HG03460 (cell line): ENCODE results near the gene DNAJB2.
A peak's percentile ranks its signal among the peaks of the same experiment; 100 is the strongest.
"Not testable (repeated sequence)": the region's sequence is repeated elsewhere in the genome, so short reads cannot be mapped to it uniquely, and the experiment has no call there.

Source experiments
- ATAC-seq: cut with Tn5 transposase; IDR thresholded peaks from one replicate; pipeline ENCODE4 v1.9.1; 2021; ENCODE audit not compliant: unreplicated experiment

DNAJB2 gene

DNA sequence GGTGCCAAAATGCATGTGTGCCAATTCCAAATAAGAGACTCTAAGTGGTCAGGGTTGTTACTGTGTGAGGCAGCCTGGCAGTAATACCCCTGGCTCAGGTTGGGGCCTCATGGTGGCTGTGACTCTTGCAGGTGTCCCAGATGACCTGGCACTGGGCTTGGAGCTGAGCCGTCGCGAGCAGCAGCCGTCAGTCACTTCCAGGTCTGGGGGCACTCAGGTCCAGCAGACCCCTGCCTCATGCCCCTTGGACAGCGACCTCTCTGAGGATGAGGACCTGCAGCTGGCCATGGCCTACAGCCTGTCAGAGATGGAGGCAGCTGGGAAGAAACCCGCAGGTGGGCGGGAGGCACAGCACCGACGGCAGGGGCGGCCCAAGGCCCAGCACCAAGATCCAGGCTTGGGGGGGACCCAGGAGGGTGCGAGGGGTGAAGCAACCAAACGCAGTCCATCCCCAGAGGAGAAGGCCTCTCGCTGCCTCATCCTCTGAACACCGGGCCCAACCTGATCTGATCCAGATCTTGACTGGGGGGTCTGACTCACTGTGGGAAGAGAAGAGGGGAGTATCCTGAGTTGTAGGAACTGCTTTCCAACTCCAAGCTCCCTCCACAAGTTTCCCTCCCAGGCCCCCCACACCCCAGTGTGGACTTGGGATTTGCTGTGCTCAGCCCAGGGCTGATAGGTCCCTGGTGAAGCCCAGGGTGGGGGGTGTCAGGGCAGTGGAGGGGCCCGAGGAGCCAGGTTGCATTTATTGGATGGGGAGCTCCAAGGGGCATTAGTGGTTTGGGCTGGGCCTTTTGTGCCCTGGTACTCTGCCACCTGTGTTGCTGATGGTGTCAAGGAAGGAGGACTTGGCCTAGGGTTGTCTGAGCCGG, 5.6 kb downstream of the DNAJB2 start:
- ATAC-seq, result no peak

DNA sequence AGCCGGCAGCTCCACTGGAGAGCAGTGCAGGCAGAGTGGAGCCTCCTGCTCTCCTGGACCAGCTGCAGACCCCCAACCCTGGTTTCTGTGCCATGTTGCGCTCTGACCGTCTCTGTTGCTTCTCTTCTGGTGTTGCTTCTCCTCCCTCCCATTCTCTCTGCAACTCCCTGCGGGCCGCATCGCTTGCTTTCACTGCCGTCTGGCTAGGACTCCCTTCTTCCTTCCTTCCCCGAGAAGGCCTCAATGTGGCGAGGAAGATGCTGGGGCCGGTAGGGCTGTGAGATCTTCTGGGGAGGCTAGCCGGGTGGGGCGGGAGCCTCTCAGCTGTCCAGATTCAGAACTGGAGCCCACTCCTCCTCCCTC, 6.2 kb downstream of the DNAJB2 start:
- no peak for ATAC-seq

DNA sequence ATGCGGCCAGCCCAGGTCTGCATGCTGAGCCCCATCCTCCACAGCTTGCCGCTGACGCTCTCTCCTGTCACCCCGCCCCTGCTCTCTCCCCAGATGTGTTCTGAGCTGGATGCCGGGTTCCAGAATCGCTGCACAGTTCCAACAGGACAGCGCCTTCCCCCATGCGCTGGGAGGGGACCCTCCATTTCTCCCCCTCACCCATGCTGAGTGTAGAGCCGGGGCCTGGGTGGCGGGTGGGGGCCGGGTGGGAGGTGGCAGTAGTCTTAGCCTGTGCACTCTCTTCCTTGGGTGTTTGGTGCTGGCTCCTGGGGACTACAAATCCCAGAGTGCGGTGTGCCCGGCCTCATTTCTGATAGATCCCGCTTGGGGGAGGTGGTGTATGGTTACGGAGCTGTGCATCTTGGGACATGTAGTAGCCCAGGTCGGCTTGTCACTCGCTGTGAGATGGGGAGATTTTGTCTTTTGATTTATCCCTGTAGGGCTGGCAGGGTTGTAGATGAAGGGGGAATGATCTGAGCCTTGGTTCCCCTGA, 6.8 kb downstream of the DNAJB2 start:
- no peak for ATAC-seq

DNA sequence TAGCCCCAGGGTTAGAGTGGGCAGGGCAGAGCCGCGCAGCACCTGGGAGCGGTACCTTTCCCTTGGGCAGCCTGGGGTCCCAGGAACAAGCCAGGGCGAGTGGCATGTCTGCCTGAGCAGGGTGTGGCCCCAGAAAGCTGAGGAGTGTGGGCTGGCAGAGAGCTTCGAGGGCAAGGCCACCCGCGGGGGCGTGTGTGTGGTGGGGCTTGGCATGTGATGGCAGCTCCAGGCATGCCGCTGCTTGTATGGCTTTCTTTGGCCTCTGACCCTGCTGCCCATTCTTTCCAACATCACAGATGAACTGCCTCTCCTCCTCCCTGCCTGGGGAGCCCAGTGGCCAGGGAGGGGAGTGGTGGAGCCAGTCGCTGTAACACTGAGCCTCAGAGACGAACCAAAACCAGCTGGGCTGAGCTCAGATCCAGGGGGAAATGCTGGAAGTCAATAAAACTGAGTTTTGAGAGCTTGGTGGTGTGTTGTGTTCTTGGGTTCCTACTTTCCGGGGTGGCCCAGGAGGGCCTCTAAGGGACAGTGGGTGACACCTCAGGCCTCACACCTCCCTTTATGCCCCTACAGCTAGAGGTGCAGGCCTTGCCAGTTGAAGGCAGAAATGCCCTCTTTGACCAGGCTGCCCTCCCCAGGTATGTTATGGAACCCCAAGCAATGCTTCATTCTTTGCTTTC, 7.4 kb downstream of the DNAJB2 start:
- ATAC-seq, result no peak

DNA sequence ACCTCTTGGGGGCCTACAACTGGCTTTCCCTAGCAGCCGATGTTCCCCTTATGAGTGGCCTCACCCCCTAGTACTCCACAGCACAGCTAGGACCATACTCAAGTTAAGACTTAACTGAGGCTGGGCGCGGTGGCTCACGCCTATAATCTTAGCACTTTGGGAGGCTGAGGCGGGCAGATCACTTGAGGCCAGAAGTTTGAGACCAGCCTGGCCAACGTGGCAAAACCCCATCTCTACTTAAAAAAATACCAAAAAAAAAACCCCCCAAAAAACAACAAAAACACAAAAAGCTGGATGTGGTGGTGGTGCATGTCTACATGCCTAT, 7.9 kb downstream of the DNAJB2 start:
- not testable (repeated sequence) for ATAC-seq

DNA sequence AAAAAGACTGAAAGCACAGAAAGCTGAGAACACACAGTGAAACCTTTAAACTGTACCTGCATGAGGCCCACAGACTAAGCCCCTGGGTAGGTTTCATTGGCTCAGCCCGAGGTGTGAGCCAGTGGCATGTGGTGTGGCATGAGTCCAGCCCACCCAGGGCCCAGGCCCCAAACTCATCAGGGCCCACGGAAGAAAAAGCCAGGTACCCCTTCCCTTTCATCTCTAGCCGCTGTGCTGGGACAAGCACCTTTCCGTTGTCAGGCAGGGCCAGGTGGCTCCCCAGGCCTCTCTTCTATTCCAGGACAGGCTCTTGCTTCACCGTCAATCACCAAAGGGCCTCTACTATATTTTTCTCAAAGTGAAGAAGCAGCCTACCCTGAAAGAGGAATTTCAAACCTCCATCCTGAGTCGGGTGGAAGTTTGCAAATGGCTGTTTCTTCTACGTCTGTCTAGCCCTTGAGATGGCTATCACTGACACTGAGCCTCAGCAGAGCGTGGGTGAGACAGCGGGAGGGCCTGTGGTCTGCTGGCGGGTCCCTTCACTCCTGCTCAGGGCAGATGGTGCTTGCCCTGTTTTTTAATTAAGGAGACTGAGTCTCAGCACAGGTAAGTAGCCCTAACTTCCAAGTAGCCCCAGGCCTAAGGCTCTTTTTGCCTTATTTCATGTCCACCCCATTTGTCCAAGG, 8.6 kb downstream of the DNAJB2 start:
- no peak for ATAC-seq

DNA sequence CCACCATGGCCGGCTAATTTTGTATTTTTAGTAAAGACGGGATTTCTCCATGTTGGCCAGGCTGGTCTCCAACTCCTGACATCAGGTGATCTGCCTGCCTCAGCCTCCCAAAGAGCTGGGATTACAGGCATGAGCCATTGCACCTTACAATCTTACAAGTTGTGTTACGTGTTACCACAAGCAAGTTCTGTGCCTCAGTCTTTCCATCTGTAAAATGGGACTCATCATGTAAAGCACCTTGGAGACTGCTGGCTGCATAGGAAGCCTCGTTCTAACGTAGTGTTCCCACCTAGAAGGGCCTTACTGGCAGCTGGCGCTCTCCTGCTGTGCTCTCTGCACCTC, 10.0 kb downstream of the DNAJB2 start:
- no peak for ATAC-seq

DNA sequence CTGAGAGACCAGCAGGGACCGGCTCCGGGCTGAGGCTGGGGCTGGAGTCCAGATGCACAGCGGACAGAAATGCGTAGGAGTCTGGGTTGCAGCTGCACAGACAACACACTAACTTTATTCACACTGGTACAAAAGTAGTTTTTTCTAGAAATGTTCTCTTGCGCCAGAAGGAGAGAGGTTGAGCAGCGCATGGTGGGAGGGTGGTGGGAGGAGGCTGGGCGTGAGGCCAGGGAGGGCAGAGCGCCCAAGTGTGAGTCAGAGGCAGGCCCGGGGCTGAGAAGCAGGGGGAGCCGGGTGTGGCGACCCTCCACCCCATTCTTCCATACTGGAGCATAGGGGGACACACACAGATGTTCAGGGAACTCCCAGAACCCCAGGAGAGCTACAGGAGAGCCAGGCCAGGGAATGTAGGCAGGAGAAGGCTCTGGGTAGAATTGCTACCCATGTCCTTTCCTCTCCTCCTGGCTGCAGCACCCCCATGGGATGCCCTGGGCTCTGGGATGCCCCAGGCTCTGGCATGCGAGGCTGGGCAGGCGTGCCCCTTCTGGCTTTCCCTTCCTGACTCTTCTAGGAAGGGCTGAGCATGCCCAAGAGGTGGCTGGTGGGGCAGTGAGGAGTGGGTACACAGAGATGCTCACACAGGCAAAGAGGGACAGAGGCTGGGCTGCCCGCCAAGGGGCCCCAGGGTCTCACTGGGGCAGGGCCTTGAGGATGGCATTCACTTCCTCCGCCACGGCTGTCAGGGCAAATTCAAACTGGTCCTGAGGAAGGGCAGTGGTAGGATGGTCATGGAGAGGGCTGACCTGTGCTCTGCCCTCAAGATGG, 10.6 kb downstream of the DNAJB2 start:
- ATAC-seq, result no peak

DNA sequence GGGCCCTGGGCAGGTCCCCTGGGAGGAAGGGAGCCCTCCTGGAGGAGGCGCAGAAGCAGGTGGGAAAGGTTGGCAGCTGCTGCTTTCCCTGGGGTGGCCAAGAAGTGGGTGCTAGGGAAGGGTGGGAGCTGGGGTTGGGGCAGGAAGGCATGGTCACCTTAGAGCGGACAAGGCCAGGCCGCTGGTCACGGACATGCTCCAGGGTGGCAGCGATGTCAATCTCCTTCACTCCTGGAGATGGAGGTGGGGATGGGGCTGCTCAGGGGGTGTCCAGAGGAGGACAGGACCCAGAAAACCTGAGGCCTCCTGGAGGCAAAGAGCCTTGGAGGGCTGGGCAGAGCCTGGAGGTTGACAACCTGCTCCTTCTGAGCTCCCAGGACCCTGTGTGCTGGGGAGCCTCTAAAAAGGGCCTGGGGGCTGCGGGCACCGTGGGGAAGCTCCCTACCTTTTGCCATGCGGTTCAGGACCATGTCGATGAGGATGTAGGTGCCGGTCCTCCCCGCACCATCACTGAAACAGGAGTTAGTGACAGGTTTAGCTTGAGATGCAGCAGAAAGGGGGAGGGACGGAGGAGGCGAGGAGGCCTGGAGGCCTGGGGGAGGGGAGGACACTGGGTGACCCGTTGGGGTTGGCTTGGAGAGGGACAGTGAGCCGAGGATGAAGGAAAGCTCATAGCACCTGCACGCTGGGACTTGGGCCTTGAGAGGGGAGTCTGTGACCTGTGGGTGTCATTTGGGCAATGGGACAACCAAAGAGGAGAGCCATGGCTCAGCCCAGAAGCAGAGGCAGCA, 11.4 kb downstream of the DNAJB2 start:
- no peak for ATAC-seq

DNA sequence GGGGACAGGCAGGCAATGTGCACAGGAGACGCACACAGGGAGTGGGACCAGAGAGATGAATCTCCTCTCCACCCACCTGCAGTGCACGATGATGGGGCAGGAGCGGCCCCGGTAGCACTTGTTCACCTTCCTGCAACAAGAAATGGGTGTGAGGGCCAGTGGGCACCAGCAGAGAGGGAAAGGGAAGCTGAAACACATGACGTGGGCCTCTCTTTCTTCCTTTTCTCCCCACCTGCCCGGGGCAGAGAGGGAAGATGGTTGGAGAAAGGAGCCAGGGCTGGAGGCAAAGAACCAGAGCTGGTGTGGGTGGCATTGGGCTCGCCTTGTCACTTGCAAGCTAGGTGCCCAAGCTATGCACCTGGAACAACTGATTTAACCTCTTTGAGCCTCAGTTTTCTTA, 12.2 kb downstream of the DNAJB2 start:
- ATAC-seq, result no peak

DNA sequence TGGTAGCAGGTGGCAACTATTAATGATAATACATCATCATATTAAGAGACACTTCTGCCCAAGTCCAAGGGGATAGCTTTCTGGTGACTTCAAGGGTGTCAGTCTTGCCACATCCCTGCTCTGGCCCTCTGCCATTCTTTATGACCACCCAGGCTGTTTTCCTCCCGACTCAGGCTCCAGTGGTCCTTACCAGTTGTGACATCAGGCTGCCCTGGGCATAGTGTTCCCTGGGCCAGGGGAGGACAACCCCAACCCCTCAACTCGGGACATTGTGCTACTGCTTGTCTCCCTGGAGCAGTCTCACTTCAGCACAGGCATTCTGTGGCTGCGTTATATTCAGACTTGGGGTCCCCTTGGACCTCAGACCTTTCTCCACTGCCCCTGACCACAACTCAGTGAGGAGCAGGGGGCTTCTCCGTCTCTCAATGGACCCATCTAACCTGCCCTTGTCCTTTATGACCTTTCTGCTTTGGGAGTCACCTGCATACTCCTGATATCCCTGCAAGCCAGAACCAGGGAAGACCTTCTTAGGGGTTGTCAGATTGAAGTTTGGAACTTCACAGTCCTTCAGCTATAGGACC, 12.8 kb downstream of the DNAJB2 start:
- no peak for ATAC-seq

DNA sequence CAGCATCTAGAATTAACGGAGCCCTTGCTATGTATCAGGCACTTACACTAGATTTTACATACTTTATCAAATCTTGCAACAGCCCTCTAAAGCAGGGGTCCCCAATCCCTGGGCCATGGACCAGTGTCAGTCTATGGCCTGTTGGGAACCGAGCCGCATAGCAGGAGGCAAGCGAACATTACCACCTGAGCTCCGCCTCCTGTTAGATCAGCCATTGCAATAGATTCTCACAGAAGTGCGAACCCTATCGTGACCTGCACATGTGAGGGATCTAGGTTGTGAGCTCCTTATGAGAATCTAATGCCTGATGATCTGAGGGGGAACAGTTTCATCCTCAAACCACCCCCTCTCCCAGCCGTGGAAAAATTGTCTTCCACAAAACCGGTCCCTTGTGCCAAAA, 13.4 kb downstream of the DNAJB2 start:
- ATAC-seq, result no peak

DNA sequence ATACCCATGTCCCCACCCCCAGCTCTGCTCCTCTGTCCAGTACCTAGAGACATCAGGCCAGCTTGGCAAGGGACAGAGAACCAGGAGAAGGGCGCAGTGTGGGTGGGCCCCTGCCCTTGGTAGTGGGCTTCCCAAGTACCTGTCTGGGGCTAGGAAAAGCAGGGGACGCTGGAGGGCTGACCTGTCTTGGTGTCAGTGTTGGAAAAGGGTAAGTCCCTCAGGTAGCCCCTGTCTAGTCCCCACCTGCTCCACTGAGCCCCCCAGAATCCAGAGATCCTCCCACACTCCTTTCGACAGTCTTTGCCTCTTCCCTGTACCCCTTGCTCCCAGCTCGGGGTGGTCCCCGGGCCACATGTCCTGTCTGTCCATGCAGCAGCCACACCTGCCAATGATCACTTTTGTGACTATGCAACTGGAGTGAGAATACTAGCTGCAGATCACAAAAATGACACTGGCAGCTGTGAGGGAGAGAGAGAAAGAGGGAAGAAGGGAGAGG, 14.6 kb downstream of the DNAJB2 start:
- no peak for ATAC-seq

DNA sequence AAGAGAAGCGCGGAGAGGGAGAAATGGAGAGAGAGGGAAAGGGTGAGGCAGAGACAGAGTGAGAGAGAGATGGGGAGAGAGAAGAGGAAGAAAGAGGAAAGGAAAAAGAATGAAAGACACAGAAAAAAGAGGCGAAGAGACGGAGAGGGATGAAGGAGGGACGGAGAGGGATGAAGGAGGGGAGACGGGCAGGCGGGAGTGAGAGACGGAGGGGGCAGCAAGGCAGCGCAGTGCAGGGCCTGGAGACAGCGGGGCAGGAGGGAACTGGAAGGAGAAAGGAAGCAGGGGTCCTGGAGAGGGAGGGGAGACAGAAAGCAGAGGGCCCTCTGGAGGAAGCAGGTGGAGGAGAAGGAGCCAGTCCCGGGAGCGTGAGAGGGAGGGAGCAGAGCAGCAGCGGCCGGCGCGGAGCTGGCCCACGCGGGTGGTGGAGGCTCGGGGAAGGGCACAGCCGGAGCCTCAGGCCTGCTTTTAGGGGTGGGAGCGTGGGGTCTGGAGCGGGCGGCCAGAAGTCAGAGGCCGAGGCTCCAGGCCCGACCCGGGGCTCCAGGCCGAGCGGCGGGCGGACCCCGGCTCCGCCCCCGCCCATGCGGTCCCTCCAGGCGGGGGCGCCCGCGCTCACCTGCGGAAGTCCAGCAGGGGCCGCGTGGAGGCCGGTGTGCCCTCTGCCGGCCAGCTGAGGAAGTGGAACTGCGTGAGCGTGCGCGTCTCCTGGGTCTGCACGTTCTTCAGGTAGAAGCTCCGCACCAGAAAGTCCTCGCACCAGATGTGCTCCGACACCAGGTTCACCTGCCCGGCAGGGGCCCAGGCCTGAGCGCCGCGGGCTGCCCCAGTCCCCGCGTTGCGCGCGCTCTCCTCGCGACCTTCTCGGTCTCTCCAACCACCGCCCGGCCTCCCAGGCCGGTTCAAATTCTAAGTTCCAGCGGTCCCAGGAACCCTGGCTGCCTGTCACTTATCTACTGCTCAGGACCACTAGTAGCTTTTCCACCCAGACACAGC, 15.5 kb downstream of the DNAJB2 start:
- ATAC-seq, result peak; percentile 89

DNA sequence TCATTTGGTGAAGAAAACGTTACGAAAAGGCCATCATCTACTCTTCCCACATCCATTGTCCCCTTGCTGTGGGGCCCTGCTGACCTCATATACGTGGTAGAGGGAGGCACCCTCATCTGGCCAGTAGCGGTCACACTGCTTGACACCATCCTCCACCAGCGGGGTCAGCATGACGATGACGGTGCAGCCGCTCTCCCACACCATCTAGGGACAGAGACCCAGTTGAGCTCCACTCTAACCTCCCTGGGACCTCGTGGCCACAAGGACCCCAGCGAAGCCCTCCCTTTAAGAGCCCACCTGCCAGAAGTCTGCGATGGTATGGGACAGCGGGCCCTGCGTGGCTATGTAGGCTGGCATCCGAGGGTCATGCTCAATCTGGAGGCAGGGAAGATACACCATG, 17.0 kb downstream of the DNAJB2 start:
- ATAC-seq, result no peak

DNA sequence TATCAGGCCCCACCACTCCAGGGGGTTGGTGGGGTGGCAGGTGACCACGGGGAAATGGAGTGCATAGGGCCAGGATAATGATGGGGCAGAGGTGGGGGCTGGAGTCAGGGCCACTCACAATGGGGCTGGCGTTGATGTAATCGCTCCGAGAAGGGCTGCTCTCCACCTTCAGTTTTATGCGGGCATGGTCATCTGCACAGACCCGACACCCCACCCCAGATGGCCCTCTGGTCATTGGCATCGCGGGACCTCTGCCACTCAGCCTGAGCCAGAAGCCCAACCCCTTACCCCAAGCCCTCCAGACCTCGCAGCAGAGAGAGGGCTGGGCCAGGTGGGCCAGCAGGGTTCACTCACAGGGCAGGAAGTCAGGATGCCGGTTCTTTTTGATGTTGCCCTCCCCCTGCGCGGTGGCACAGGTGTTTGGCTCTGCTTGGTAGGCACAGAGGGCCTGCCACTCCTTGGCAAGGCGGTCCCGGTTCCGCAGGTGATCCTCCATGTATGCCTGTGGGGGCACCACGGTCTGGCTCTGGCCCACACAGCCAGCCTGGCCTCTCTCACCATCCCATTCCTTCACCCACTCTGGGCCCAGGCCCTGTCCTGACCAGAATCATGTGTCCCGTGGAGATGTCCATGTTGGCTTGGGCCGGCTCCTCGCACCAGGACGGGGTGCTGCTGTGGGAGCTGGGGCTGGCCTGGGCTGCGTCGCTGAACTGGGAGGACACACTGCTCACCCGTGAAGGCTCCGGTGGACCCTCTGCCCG, 17.6 kb downstream of the DNAJB2 start:
- no peak for ATAC-seq

DNA sequence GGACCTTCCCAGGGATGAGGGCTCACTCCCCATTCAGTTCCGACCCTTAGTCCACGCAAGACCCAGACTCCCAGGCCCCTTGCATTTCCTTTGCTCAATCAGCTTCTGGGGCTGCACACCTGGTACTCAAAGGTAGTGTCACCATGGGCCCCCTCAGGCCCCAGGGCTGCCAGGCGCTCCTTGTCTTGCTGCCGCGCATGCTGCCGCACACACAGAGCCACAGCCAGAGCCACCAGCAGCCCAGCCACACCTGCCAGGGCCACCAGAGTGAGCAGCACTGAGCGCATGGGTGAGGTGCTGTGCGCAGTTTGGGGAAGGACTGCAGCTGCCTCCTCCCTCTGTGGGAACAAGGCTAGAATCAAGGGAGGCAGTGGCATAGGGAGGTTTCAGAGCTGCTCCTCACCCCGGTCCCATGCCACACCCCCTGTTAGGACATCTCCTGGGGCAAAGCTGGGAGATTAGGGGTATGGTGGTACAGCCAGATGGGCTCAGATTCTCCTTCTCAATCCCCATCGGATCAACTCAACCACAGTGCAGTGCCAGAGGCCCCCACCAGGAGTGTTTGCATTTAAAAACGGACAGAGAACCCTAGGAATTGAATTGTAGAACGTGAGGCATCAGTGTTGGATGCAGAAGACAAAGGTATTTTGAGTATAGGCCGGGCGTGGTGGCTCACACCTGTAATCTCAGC, 18.7 kb downstream of the DNAJB2 start:
- no peak for ATAC-seq
